ENCODE data around the gene SHKBP1.
"Not testable (repeated sequence)": the region's sequence is repeated elsewhere in the genome, so short reads cannot be mapped to it uniquely, and the experiment has no call there.

GRCh38 chr19:40564535-40564934 lies 12.1 kb upstream of the SHKBP1 start:
- TF ChIP-seq CTCF, POLR2AphosphoS5, POLR2A (IDR thresholded peaks at IDR 0.05): not testable (repeated sequence)
